HepG2 (cell line): ENCODE results near the gene BEST3. TPM values are rescaled to one million over a fixed set of nuclear protein-coding genes. Genes with fewer than 3 reads are reported as not detected.

ENCODE experiments used
- ATAC-seq: fragments of 200-7000 bp; cut with Tn5 transposase; 3 replicates; pipeline ENCODE4 v1.9.1; 2020; ENCODE audit warnings: mild to moderate bottlenecking, moderate library complexity
- BruUV-seq: library from RNA; stranded (reverse); fragments of 400-500 nt; replicated peaks from 2 replicates; lab custom pipeline; 2021; lab: Mats Ljungman, UMichigan
- CTCF ChIA-PET: fragments of 300-600 bp; formaldehyde crosslinking; extraction: SDS; loops from one replicate; lab custom pipeline; 2021; ENCODE audit warnings: low total read pairs, inconsistent platforms, low intra/inter-chr PET ratio; lab: Yijun Ruan, JAX
- POLR2A ChIA-PET: fragments of 350-600 bp; sonication (Branson Sonifier 250); formaldehyde crosslinking; loops from one replicate; lab custom pipeline; 2020; ENCODE audit warnings: antibody characterized with exemption, inconsistent platforms; lab: Yijun Ruan, JAX
- DNase-seq: peaks from one replicate; pipeline ENCODE4 v3.0.0-alpha.2; 2015; ENCODE audit warnings: low spot score
- FAIRE-seq: peaks from 3 replicates; lab custom pipeline; 2011; peaks lifted over from hg19 to GRCh38; lab: Jason Lieb, UNC
- H2AFZ ChIP-seq: one replicate; pipeline ENCODE4 v1.6.1; 2011; ENCODE audit warnings: low read length, inconsistent platforms
- H3K27ac ChIP-seq: fragments of 300-600 bp; 3 replicates; pipeline ENCODE4 v1.8.0; 2011; ENCODE audit warnings: mixed run types, mild to moderate bottlenecking, mixed read lengths, low read length, inconsistent platforms; ENCODE audit not compliant: insufficient read depth; ENCODE audit errors: extremely low read length
- H3K27me3 ChIP-seq, 2 experiments: fragments of 200-600 bp in 1 of 2; 2 replicates in 1 of 2; 3 replicates in 1 of 2; pipeline versions ENCODE4 v1.6.0 to v1.8.0; 2011; ENCODE audit warnings: low read length in 2 of 2, mild to moderate bottlenecking in 2 of 2, moderate library complexity in 2 of 2, inconsistent platforms in 1 of 2; ENCODE audit not compliant: insufficient read depth in 2 of 2, control insufficient read depth in 1 of 2
- H3K36me3 ChIP-seq, 2 experiments: fragments of 200-600 bp in 1 of 2; replicated peaks in 1 of 2; 2 replicates in 1 of 2; 3 replicates in 1 of 2; pipeline versions ENCODE4 v1.5.1 to v1.8.0; 2011; ENCODE audit warnings: low read length in 2 of 2, inconsistent platforms in 1 of 2; ENCODE audit not compliant: insufficient read depth in 2 of 2, control insufficient read depth in 1 of 2
- H3K4me1 ChIP-seq: 2 replicates; pipeline ENCODE4 v1.5.1; 2012; ENCODE audit warnings: low read length, inconsistent platforms; ENCODE audit not compliant: insufficient read depth
- H3K4me2 ChIP-seq: 2 replicates; pipeline ENCODE4 v1.6.0; 2011; ENCODE audit warnings: low read depth, low read length, inconsistent platforms
- H3K4me3 ChIP-seq, 3 experiments: fragments of 200-600 bp in 1 of 3; sonication (generic), shearing (Covaris generic) in 1 of 3; replicated peaks in 1 of 3; 2 replicates each; pipeline ENCODE4 v1.5.1; 2011 to 2016; ENCODE audit warnings: low read length in 3 of 3, inconsistent platforms in 2 of 3, low read depth in 2 of 3, mild to moderate bottlenecking in 2 of 3, control low read depth in 1 of 3, mixed read lengths in 1 of 3; ENCODE audit not compliant: insufficient read depth in 1 of 3
- H3K79me2 ChIP-seq: one replicate; pipeline ENCODE4 v1.6.1; 2011; ENCODE audit warnings: low read length, inconsistent platforms; ENCODE audit not compliant: insufficient read depth
- H3K9ac ChIP-seq: 2 replicates; pipeline ENCODE4 v1.6.0; 2011; ENCODE audit warnings: mild to moderate bottlenecking, low read depth, low read length, inconsistent platforms; ENCODE audit not compliant: insufficient read depth
- H3K9me3 ChIP-seq: 2 replicates; pipeline ENCODE4 v1.5.1; 2012; ENCODE audit warnings: mild to moderate bottlenecking, low read length
- H4K20me1 ChIP-seq: 2 replicates; pipeline ENCODE4 v1.6.0; 2011; ENCODE audit warnings: inconsistent platforms, mild to moderate bottlenecking, low read length, moderate library complexity; ENCODE audit not compliant: insufficient read depth
- MXD4 ChIP-seq: IDR thresholded peaks from 2 replicates; pipeline ENCODE4 v1.6.1; 2016; ENCODE audit warnings: mild to moderate bottlenecking, missing biosample characterization, missing genetic modification reagents
- MXI1 ChIP-seq: IDR thresholded peaks from 3 replicates; pipeline ENCODE4 v1.6.1; 2012; ENCODE audit warnings: low read depth, low read length, inconsistent platforms, borderline replicate concordance
- NKX3-1 ChIP-seq: sonication (generic); formaldehyde crosslinking; IDR thresholded peaks from 2 replicates; pipeline ENCODE4 v1.5.0; 2020; ENCODE audit warnings: missing genetic modification reagents
- POLR2AphosphoS5 ChIP-seq: IDR thresholded peaks from 2 replicates; pipeline ENCODE4 v1.6.1; 2012; ENCODE audit warnings: low read depth, low read length
- TEAD3 ChIP-seq: optimal IDR thresholded peaks from 2 replicates; pipeline ENCODE3; 2016; ENCODE audit warnings: borderline replicate concordance
- YEATS2 ChIP-seq: sonication (generic); formaldehyde crosslinking; IDR thresholded peaks from 2 replicates; pipeline ENCODE4 v1.4.0; 2020; ENCODE audit warnings: missing genetic modification reagents, borderline replicate concordance
- ZKSCAN8 ChIP-seq: IDR thresholded peaks from 2 replicates; pipeline ENCODE4 v1.6.1; 2016; ENCODE audit warnings: borderline replicate concordance, missing genetic modification reagents, missing compliant biosample characterization
- ZNF547 ChIP-seq: sonication (generic); formaldehyde crosslinking; IDR thresholded peaks from 2 replicates; pipeline ENCODE4 v1.5.1; 2020; ENCODE audit warnings: mild to moderate bottlenecking, missing genetic modification reagents
- ZNF670 ChIP-seq: sonication (generic); formaldehyde crosslinking; IDR thresholded peaks from 2 replicates; pipeline ENCODE4 v1.8.0; 2022; ENCODE audit warnings: mild to moderate bottlenecking, missing genetic modification reagents, borderline replicate concordance
- ZNF773 ChIP-seq: sonication (generic); formaldehyde crosslinking; IDR thresholded peaks from 2 replicates; pipeline ENCODE4 v1.4.0; 2020; ENCODE audit warnings: missing genetic modification reagents, borderline replicate concordance
- WGBS: methylation state at CpG from one replicate; pipeline ENCODE4 v1.1.6; 2017; ENCODE audit warnings: low lambda C conversion rate; 5-methylcytosine and 5-hydroxymethylcytosine counted together
- in situ Hi-C: cut with HindIII; loops from 2 replicates; pipeline ENCODE4 v1.10.0; 2017; ENCODE audit warnings: low pct_unique_long_range_greater_than_20kb; ENCODE audit not compliant: extremely low pct_ligation_motif_present
- intact Hi-C: fragments of 100-400 bp; cut with micrococcal nuclease; formaldehyde crosslinking; loops from one replicate; pipeline ENCODE4 v1.10.0; 2022; ENCODE audit not compliant: unreplicated experiment
- polyA plus RNA-seq, 8 experiments: library from polyadenylated mRNA; depleted of rRNA in 3 of 8; stranded (reverse) in 7 of 8; unstranded in 1 of 8; fragments of >200 nt; fragmentation: Illumina TruSeq in 4 of 8; extraction: Trizol in 4 of 8; gene quantifications; 2 replicates each; pipeline versions ENCODE4 v1.2.1 to v1.2.3, GENCODE V29; 2011 to 2016; ENCODE audit warnings: low read depth in 4 of 8, missing spikeins in 1 of 8, mixed read lengths in 1 of 8; ENCODE audit not compliant: insufficient read depth in 1 of 8
- total RNA-seq, 5 experiments: library from RNA; depleted of rRNA; stranded (reverse); fragments of >200 nt; fragmentation: Illumina TruSeq; extraction: Trizol; gene quantifications; 2 replicates each; pipeline ENCODE4 v1.2.3, GENCODE V29; 2016; ENCODE audit warnings: low read depth in 1 of 5
- TF ChIP-seq, protein P1 (sequence below): sonication (generic); formaldehyde crosslinking; IDR thresholded peaks from 2 replicates; pipeline ENCODE4 v1.4.0; 2020; ENCODE audit warnings: missing genetic modification reagents
- TF ChIP-seq, protein P2 (sequence below): sonication (generic); formaldehyde crosslinking; IDR thresholded peaks from 2 replicates; pipeline ENCODE4 v1.9.0; 2022; ENCODE audit warnings: missing genetic modification reagents, mild to moderate bottlenecking, borderline replicate concordance

BEST3 gene
- total and polyA plus RNA-seq, 2 of the 13 experiments (the other 11 are each of a cell fraction or from before 2014, with no cell fraction given), result not detected

DNA sequence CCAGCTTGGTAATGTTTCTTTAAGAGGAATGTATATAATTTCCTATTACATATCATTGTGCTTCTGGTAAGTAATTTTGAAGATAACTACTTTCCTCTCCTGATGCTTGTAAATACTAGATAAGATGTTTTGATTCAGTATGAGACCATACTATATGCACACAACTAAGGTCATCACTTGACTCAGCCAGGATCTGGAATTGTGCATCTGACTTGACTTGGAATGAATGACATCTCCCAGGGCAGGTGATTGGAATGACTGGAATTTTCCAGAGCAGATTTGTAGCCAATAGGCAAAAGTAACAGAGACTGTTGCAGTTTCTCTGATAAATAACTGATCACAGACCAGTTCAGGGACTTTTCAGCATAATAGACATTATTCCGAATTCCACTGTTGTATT is 11.1 kb downstream of the BEST3 start:
- POLR2A ChIA-PET, result no interaction called here
- 19% methylated on average over 1 of the region's 1 CpG for WGBS
- Histone ChIP-seq H3K36me3 (no peaks in the 10 kb centered on the region), H3K27me3 (peaks cover 0 to 18% of the 10 kb centered on the region in 2 experiments; a peak in 1 of 5 replicates), H3K9ac (no peak overlapping the region), H4K20me1 (no peaks in the 10 kb centered on the region), H2AFZ (no peak overlapping the region), H3K4me1 (0 out of 2 replicates have a peak, but pooled peaks cover 11% of the 10 kb centered on the region), H3K79me2 (no peaks in the 10 kb centered on the region), H3K27ac (no peak overlapping the region), H3K4me2 (no peak overlapping the region), H3K9me3 (no peaks in the 10 kb centered on the region), H3K4me3 (no peak overlapping the region)
- intact Hi-C loops (no loop called here), in situ Hi-C loops (no loop called here)
- ATAC-seq, result no peak
- CTCF ChIA-PET, result no interaction called here
- TF ChIP-seq TEAD3 (CRISPR knock-in tag), result peak; percentile 45
- TF ChIP-seq ZNF670 (CRISPR knock-in tag), result no peak
- DNase-seq, result peak; percentile 6
- no peak for FAIRE-seq
- BruUV-seq, result no TSS peak

DNA sequence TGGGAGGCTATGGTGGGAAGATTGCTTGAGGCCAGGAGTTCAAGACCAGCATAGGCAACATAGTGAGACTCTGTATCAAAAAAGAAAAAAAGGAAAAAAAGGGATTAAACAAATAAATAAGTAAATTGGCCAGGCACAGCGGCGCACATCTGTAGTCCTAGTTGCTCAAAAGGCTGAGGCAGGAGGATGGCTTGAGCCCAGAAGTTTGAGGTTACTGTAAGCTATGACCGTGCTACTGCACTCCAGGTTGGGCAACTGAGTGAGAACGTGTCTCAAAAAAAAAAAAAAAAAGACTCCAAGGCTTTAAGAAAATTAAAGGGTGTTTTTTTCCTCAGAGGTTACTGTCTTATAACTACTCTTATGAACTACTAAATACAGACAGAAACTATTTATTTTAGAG is 11.7 kb downstream of the BEST3 start:
- H3K9me3 ChIP-seq, result no peaks in the 10 kb centered on the region
- H3K4me3 ChIP-seq, result no peak overlapping the region
- no peak overlapping the region for H2AFZ ChIP-seq
- H3K36me3 ChIP-seq, result no peaks in the 10 kb centered on the region
- POLR2A ChIA-PET, result no interaction called here
- 15% methylated on average over 4 of the region's 4 CpGs for WGBS
- H3K27me3 ChIP-seq, result peaks cover 0 to 18% of the 10 kb centered on the region in 2 experiments; a peak in 1 of 5 replicates
- CTCF ChIA-PET, result no interaction called here
- no peak overlapping the region for H3K4me2 ChIP-seq
- intact Hi-C loops (no loop called here), in situ Hi-C loops (no loop called here)
- BruUV-seq, result no TSS peak
- no peak for FAIRE-seq
- no peak overlapping the region for H3K27ac ChIP-seq
- DNase-seq, result no peak
- H3K9ac ChIP-seq, result no peak overlapping the region
- H4K20me1 ChIP-seq, result no peaks in the 10 kb centered on the region
- no peaks in the 10 kb centered on the region for H3K79me2 ChIP-seq
- H3K4me1 ChIP-seq, result 0 out of 2 replicates have a peak, but pooled peaks cover 11% of the 10 kb centered on the region
- no peak for ATAC-seq
- TF ChIP-seq, protein P1, sequence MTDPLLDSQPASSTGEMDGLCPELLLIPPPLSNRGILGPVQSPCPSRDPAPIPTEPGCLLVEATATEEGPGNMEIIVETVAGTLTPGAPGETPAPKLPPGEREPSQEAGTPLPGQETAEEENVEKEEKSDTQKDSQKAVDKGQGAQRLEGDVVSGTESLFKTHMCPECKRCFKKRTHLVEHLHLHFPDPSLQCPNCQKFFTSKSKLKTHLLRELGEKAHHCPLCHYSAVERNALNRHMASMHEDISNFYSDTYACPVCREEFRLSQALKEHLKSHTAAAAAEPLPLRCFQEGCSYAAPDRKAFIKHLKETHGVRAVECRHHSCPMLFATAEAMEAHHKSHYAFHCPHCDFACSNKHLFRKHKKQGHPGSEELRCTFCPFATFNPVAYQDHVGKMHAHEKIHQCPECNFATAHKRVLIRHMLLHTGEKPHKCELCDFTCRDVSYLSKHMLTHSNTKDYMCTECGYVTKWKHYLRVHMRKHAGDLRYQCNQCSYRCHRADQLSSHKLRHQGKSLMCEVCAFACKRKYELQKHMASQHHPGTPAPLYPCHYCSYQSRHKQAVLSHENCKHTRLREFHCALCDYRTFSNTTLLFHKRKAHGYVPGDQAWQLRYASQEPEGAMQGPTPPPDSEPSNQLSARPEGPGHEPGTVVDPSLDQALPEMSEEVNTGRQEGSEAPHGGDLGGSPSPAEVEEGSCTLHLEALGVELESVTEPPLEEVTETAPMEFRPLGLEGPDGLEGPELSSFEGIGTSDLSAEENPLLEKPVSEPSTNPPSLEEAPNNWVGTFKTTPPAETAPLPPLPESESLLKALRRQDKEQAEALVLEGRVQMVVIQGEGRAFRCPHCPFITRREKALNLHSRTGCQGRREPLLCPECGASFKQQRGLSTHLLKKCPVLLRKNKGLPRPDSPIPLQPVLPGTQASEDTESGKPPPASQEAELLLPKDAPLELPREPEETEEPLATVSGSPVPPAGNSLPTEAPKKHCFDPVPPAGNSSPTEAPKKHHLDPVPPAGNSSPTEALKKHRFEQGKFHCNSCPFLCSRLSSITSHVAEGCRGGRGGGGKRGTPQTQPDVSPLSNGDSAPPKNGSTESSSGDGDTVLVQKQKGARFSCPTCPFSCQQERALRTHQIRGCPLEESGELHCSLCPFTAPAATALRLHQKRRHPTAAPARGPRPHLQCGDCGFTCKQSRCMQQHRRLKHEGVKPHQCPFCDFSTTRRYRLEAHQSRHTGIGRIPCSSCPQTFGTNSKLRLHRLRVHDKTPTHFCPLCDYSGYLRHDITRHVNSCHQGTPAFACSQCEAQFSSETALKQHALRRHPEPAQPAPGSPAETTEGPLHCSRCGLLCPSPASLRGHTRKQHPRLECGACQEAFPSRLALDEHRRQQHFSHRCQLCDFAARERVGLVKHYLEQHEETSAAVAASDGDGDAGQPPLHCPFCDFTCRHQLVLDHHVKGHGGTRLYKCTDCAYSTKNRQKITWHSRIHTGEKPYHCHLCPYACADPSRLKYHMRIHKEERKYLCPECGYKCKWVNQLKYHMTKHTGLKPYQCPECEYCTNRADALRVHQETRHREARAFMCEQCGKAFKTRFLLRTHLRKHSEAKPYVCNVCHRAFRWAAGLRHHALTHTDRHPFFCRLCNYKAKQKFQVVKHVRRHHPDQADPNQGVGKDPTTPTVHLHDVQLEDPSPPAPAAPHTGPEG (CRISPR knock-in tag), result no peak
- TF ChIP-seq, protein P2, sequence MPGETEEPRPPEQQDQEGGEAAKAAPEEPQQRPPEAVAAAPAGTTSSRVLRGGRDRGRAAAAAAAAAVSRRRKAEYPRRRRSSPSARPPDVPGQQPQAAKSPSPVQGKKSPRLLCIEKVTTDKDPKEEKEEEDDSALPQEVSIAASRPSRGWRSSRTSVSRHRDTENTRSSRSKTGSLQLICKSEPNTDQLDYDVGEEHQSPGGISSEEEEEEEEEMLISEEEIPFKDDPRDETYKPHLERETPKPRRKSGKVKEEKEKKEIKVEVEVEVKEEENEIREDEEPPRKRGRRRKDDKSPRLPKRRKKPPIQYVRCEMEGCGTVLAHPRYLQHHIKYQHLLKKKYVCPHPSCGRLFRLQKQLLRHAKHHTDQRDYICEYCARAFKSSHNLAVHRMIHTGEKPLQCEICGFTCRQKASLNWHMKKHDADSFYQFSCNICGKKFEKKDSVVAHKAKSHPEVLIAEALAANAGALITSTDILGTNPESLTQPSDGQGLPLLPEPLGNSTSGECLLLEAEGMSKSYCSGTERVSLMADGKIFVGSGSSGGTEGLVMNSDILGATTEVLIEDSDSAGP (CRISPR knock-in tag), result no peak
- TF ChIP-seq YEATS2 (CRISPR knock-in tag), result no peak
- no peak for TF ChIP-seq NKX3-1 (CRISPR knock-in tag)
- TF ChIP-seq MXI1, result no peak
- no peak for TF ChIP-seq POLR2AphosphoS5
- TF ChIP-seq MXD4 (CRISPR knock-in tag), result no peak
- no peak for TF ChIP-seq ZNF773 (CRISPR knock-in tag)
- no peak for TF ChIP-seq ZKSCAN8 (CRISPR knock-in tag)
- TF ChIP-seq ZNF547, result no peak
